GM19328 (cell line): ENCODE measurements around the gene DOK6.
A peak's percentile ranks its signal among the peaks of the same experiment; 100 is the strongest.

Experiments
- ATAC-seq: cut with Tn5 transposase; IDR thresholded peaks from one replicate; pipeline ENCODE4 v1.9.1; 2021; ENCODE audit warnings: mild to moderate bottlenecking, moderate library complexity; ENCODE audit not compliant: unreplicated experiment

DOK6 gene

DNA sequence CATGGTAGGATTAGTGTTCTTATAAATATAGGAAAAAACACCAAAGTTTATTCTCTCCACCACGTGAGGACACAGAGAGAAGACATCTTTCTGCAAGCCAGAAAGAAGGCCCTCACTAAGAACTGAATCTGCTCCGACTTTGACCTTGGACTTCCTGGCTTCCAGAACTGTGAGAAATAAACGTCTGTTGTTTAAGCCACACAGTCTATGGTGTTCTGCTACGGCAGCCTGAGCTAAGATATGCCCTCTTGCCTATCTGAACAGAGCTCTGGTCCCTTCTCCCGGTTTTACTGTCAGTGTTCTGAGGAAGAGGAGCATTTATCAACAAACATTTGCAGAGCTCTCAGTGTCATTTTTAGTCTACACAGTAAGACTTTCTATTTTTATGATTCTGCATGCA is 131.3 kb downstream of the DOK6 start:
- ATAC-seq, result no peak

DNA sequence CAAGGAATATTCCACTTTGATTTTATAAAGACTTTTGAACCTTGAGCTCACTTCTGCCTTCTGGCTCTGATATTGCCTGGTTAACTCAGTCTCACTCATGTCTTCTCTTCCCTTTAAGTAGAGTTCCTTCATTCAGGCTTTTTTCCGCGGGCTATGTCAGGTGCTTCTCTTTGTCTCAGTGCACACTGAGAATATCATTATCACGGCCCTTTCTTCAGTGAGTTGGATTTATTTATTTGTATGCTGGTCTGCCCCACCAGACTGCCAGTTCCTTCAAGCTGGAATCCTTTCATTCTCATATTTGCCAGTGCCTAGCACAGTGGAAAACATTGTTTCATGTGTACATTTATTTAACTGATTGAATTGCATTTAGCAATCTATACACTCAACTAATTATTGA is 136.5 kb downstream of the DOK6 start:
- ATAC-seq, result no peak

DNA sequence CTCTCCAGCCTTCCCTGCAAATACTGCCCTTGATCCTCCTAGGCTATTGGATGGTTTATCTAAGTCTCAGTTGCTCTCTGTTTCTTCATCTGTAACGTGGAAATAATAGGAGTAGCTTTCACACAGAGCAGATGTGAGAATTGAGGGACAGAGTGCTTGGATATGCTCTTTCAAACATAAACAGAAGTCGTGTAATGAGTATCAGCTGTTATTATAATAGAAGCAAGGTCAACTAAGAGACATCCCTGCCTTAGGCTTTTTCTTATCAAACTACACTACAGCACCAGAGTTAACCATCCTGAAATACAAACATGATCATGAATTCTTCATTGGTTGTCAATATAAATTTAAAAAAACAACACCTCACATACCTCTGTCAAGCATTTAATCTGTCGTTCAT is 138.2 kb downstream of the DOK6 start:
- no peak for ATAC-seq

DNA sequence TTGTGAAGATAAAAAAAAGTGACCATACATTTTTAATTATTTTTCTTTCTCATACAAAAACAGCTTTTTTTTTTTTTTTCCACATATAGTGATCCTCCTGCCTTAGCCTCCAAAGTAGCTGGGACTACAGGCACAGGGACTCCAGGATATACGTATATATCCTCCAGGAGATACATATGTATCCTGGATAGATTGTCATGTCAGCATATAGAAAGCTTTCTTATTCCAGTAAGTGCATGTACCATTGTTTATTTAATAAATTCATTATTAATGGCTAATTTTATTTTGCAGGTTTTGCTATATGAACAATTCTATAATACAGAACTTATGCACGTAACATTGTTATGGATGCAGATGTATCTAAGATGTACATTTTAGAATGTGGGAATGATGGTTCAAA is 138.7 kb downstream of the DOK6 start:
- no peak for ATAC-seq

DNA sequence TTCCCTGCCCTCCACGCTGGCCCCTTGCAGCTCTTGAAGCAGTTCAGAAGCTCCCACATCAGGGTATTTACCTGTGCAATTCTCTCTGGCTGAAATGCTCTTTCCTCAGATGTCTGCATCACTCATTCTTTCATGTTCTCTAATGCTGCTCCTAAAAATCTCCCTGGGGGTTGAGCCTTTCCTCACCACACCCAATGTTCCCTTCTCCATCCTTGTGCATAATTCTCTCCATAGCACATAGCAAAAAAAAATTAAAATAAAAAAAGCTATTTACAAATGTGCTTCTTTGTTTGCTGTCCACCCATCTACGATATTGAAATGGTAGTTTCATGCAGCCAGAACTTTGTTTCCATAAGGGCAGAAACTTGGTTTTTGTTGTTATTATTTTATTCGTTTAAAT is 155.5 kb downstream of the DOK6 start:
- no peak for ATAC-seq

DNA sequence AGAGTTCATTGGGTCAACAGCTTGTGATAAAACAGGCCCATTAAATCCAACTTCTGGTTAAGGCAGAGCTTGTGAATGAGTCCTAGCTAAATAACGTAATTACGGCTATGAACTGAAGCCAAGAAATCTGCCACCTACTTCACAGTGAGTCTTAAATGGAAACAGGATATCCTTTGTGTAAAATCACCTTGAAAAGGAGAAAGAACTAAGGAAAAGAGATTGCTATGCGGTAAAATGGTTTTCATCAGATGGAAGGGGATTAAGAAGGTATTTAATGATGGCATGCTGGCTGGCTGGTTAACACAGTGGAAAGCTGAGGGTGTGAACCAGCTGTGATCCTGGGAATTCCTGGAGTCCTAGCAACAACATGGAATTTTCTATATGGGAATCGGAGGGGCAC is 156.6 kb downstream of the DOK6 start:
- ATAC-seq, result no peak

DNA sequence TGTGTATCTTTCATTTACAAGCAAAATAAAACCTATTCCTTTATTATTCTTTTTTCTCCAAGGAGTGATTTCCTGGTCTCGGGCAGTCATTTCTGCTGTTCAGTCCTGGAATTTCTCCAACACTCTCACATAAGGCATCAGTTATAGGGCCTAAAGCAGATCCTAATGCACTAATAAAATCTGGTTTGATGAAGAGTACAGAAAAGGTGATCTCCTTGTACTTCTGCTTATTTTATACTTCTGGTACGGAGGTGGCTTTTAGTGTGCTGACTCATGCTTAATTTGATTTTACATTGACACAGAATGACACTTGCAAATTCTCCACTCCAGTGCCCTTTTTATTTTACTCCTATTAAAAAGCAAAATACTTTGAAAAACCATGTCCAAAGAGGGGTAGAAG is 157.4 kb downstream of the DOK6 start:
- no peak for ATAC-seq

DNA sequence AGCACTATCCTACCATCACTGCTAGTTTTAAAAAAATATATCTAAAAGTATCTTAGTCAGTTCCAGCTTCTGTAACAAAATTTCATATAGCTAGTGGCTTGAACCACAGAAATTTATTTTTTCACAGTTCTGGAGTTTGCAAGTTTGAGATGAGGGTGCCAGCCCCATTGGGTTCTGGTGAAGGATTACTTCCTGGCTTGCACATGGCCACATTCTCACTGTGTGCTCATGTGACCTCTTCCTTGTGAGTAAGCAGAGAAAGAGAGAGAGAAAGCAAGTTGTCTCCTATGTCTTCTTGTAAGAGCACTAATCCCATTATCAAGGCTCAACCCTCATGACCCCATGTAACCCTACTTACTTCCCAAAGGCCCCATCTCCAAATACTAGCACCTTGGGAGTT is 158.9 kb downstream of the DOK6 start:
- ATAC-seq, result no peak

DNA sequence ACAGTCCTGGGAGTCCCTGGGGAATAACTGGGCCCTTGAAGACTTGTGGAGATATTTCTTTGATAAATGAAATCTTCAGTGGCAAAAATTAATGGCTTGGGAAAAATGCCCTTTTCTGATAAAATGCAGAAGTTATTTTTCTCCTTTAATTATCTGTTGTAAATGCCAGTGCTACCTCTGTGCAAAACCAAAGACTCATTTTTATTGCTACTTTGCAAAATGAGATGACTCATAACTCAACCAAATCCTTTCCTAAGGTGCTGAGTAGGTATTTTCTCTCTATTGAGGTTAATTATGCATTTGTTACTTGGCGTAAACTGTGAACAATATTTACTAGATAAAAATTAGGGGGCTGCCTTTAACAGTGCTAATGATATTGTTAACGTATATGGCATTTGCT is 163.9 kb downstream of the DOK6 start:
- no peak for ATAC-seq

DNA sequence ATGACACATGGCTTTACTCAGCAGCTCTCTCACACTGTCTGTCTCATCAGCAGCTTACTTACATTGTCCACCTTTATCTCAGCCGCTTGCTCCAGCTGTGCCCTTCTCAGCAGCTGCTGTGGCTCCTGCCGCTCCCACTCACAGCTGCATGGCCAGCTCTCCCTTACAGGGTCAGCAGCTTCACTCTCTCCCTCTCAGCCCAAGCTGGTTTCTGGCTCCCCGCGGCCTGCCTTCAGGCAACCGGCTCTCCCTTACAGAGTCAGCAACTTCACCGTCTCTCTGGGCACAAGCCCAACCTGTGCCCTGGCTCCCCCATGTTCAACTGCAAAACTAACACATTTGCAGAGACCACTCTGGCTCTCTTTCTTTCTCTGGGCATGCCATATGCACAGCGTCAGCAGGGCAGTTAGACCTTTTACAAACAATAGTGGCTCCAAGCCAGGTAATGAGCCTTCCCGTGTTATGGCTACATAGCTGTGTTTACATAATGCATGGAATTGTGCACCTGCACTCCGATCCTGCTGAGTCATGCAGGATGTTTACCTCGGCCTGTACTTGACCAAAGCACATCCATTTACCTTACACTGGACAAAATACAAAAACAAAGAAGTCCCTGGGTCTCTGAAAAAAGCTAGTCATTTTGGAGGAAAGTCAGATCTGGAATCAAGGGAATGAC is 167.3 kb downstream of the DOK6 start:
- no peak for ATAC-seq

DNA sequence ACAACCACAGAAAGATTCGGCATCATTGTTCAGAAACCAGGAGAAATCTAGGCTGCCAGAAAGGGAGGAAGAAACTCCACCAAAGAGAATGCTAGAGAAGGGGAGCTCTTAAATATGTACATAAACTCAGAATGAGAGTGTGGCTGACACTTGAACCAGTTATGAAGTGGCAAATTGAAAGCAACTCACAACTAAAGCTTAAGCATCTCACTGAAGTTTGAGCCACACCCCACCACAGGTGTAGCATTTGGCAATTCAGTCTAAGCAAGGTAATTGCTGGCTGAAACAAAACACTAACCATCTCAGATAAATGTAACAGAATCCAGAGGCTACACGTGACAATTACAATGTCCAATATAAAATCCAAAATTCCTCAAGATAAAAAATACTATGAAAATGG is 168.4 kb downstream of the DOK6 start:
- no peak for ATAC-seq

DNA sequence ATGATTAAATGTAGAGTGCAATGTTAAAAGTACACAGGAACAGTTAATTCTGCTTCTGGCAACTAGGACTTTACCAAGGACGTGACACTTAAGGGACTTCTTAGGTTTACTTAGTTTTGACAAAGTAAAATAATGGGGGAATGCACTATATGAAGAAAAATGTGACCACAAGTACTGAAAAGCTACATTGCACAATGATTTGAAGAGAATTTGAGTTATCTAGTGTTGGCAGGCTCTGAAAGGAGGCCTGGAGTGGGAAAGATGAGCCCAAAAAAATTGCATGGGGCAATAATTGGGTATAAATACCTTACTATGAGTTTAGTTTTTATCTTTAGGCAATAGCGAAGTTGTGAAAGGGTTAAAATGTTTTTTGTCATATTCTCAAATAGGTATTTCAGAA is 173.7 kb downstream of the DOK6 start:
- ATAC-seq, result no peak

DNA sequence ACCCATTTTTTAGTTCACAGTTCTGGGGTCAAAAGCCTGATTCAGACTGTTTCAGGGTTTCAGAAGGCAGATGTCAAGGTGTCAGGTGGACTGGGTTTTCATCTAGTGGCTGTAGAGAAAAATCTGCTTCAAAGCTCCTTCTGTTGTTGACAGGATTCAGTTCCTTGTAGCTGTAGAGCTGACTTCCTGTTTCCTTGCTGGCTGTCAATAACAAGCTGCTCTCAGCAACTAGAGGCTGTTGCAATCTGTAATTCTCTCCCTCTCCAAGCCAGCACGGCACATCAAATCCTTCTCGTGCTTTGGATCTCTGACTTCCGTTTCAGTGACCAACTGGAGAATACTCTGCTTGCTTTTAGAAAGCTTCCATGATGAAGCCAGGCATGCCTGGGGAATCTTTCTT is 179.4 kb downstream of the DOK6 start:
- peak; percentile 69 for ATAC-seq

DNA sequence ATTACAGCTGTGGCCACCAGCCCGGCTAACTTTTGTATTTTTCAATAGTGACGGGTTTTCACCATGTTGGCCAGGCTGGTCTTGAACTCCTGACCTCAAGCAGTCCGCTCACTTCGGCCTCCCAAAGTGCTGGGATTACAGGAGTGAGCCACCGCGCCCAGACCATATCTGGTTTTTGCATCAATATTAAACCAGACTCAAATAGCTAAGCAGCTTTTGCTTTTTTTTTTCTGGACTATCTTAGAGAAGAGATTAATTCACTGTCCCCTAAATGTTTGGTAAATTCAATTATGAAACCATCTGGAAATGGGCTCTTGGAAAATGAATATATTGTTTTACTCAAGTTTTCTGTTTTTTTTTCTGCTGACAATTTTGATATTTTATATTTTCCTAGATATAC is 183.7 kb downstream of the DOK6 start:
- no peak for ATAC-seq

DNA sequence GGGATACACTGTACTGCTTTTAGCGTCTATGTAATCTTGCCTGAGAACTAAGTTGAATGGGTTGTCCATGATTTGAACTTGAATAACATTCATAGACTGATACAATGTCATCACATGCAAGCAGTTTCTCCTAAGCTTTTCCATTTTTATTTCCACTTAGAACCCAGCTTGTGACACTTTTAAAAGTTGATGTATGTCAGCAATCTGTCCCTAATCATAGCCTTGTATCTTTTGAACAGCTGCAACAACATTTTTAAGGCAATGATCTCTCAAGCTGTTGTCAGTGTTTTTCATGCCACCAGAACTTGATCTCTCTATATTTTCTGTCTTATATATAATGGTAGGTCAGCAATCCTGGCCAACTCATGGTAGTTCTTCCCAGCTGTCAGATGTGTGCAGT is 185.0 kb downstream of the DOK6 start:
- ATAC-seq, result no peak

DNA sequence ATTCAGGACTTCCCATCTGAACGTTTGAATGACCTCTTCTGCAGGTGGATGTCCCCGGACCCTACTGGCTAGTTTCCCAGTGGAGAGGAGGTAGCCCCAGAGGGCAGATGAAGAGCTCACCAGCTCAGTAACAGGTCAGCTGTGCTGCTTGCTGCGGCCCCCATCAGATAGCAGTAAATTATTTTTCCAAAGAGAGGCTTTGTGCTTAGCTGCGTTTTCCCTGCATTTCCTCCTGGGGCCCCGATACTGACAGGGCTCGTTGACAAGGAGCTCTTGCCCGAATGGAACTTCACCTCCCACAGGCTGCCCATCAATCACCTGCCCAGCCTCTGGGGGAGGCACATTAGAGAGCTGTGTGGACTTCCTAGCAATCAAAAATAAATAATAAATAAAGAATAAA is 185.8 kb downstream of the DOK6 start:
- ATAC-seq, result no peak

DNA sequence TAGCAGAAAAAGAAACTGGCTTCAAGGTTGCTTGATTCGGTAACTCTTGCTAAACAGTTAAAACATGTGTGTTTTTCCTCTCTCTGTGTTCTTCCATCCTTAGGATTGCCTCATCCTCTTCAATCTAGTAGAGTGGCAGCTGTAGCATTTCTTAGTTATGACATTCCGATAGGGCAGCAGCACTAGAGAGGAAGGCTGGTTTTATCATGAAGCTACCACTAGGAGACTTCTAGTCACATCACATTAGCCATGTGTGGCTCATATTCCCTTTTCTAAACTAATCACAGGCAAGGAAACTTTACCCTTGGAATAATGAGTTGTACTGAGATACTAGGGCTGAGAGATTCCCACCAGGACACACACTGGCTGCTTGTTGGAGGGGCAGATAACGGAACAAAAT is 187.6 kb downstream of the DOK6 start:
- no peak for ATAC-seq

DNA sequence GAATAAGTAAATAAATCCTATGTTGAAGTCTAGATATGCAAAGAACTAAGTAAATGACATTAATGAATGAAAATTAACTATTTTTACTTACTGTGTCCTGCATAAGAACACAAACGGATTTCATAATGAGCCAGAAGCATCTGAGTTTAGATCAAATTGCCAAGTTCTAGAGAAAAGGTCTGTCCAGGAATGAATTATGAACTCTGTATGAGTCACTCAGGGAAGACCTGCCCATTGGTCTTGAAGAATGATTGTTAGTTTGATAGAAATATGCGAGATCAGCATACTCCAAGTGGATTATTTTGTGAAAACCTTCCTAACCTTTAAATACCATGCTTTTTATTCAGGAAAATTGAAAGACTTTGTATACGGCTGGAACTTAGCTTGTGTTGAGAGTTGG is 189.5 kb downstream of the DOK6 start:
- ATAC-seq, result no peak

DNA sequence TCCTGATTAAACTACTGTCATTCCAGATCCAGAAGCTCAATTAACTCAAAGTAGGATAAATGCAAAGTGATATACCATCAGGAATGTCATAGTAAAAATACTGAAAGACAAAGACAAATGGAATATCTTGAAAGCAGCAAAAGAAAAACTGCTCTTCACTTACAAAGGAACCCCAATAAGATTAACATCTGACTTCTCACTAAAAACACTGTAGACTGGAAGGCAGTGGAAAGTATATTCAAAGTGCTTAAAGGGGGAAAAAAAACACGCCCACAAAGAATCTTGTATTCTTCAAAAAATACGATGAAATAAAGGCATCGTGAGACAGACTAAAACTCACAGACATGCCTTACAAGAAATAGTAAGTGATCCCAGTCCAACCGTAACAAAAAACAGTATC is 195.7 kb downstream of the DOK6 start:
- ATAC-seq, result no peak

DNA sequence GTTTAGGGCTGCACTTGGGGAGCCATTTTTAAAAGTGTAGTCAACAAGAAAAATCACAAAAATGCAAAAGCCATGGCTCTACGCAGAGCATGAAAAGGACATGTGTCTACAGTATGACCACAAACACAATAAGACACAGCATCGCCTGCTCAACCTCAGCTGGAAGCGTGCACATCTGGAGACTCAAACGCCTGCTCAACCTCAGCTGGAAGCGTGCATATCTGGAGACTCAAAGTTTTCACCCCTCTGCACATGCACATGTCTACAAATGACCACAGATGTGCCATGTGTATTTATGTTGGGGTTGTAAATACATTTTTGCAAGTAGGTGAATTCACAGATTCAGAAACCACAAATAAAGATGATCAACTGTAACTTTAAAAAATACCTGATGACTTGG is 196.9 kb downstream of the DOK6 start:
- ATAC-seq, result no peak

DNA sequence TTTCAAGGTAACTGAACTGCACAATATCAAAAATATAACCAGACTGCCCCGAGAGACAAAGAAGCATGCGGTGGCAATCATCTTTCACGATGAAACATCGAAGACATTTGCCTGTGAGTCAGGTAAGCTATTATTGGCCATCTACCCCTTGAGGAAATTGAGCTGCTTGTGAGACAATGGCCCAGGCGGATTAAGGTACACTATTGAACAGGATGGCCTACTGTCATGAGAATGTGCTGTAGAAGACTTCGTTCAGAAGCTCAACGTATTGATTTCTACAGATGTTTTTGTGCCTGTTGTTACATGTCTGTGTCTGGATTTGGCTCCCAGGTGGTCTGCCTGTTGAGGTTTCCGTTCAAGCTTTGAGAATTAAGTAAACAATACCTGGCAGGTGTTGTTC is 198.7 kb downstream of the DOK6 start:
- ATAC-seq, result no peak

DNA sequence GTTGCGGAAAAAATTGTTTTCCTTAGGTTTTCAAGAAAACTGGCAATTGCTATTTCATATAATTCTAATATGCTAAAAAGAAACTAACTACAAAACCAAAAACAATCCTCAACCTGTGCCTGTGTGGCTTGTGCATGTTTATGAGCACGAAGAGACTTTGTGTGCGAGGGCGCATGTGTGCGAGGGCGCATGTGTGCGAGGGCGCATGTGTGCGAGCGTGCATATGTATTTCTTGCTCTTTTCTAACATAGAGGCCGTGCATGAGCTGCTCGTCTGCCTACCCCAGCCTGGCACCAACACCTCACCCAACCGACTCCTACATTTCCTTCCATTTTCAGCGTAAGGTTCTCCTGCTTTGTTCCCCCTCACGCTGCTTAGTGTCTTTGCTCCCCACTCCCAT is 211.6 kb downstream of the DOK6 start:
- ATAC-seq, result no peak

DNA sequence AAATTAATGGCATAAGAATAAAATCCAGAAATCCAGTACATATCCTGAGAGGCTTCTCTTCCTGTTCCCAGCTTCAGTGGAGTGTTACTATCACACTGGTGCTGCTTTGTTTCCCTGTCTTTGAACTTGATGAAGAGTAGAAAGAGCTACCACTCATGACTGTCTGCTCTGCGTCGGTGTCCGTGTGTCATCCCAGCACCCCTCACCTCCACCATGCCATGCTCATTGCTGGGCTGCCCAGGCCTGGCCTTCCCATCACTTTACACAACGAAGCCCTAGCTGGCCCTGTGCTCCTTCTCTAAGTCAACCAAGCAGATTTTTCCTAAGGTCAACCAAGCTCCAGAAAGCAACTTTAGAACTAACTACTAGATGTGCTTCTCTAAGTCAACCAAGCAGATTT is 215.4 kb downstream of the DOK6 start:
- no peak for ATAC-seq

DNA sequence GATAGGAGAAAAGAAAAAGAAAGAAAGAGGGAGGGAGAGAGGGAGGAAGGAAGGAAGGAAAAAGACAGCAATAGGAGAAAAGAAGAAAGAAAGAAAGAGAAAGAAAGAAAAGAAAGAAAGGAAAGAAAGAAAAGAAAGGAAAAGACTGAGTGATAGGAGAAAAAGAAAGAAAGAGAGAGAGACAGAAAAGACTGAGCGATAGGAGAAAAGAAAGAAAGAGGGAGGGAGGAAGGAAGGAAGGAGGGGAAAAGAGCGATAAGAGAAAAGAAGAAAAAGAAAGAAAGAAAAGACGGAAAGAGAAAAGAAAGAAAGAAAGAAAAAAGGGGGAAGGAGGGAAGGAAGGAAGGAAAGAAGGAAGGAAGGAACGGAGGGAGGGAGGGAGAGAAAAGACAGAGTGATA is 216.7 kb downstream of the DOK6 start:
- ATAC-seq, result no peak
